Caco-2 (cell line): ENCODE data around the gene PSD4. TPM values are rescaled to one million over a fixed set of nuclear protein-coding genes. Genes with fewer than 3 reads are reported as not detected.

Source experiments
- BruUV-seq: library from RNA; stranded (reverse); fragments of 400-500 nt; replicated peaks from 2 replicates; lab custom pipeline; 2021; lab: Mats Ljungman, UMichigan
- CTCF ChIA-PET: fragments of 300-600 bp; sonication (Branson Sonifier 250); formaldehyde crosslinking; loops from one replicate; lab custom pipeline; 2022; ENCODE audit warnings: antibody characterized with exemption; lab: Charles Lee
- POLR2A ChIA-PET: fragments of 300-600 bp; sonication (Branson Sonifier 250); formaldehyde crosslinking; loops from one replicate; lab custom pipeline; 2022; ENCODE audit warnings: antibody characterized with exemption; lab: Charles Lee
- DNase-seq, 2 experiments: peaks; one replicate each; pipeline versions ENCODE4 v3.0.0 to v3.0.0-alpha.2; 2020 to 2022
- H3K27me3 ChIP-seq: replicated peaks from 2 replicates; pipeline ENCODE4 v1.6.0; 2011; ENCODE audit warnings: low read length; ENCODE audit not compliant: control insufficient read depth, insufficient read depth
- H3K36me3 ChIP-seq: 2 replicates; pipeline ENCODE4 v1.5.1; 2011; ENCODE audit warnings: low read length; ENCODE audit not compliant: control insufficient read depth, insufficient read depth
- H3K4me1 ChIP-seq: fragments of 250-450 bp; sonication (Bioruptor Pico); 2 replicates; pipeline ENCODE4 v1.5.1; 2020; ENCODE audit warnings: mild to moderate bottlenecking
- H3K4me3 ChIP-seq: 2 replicates; pipeline ENCODE4 v1.5.1; 2011; ENCODE audit warnings: low read depth, mild to moderate bottlenecking, control low read depth, low read length
- H3K9me3 ChIP-seq: fragments of 250-450 bp; sonication (Bioruptor Pico); 2 replicates; pipeline ENCODE4 v1.5.1; 2020; ENCODE audit warnings: mild to moderate bottlenecking, moderate library complexity
- H3K27ac Mint-ChIP-seq: one replicate; pipeline ENCODE4 v1.8.0; 2022; ENCODE audit warnings: mixed read lengths; ENCODE audit not compliant: unreplicated experiment
- H3K27me3 Mint-ChIP-seq: one replicate; pipeline ENCODE4 v1.8.0; 2022; ENCODE audit warnings: mixed read lengths; ENCODE audit not compliant: insufficient read depth, unreplicated experiment
- H3K36me3 Mint-ChIP-seq: one replicate; pipeline ENCODE4 v1.8.0; 2022; ENCODE audit warnings: mild to moderate bottlenecking, mixed read lengths; ENCODE audit not compliant: insufficient read depth, unreplicated experiment
- H3K4me1 Mint-ChIP-seq: one replicate; pipeline ENCODE4 v1.8.0; 2022; ENCODE audit warnings: low read depth, mixed read lengths; ENCODE audit not compliant: unreplicated experiment
- H3K4me3 Mint-ChIP-seq: one replicate; pipeline ENCODE4 v1.8.0; 2022; ENCODE audit warnings: mild to moderate bottlenecking, moderate library complexity, mixed read lengths; ENCODE audit not compliant: unreplicated experiment
- H3K9me3 Mint-ChIP-seq: one replicate; pipeline ENCODE4 v1.8.0; 2022; ENCODE audit warnings: mixed read lengths; ENCODE audit not compliant: unreplicated experiment
- CTCF ChIP-seq, 2 experiments: fragments of 200-600 bp in 1 of 2; IDR thresholded peaks; 1 replicate in 1 of 2; 2 replicates in 1 of 2; pipeline versions ENCODE4 v1.5.1 to v1.8.0; 2011 to 2022; ENCODE audit warnings: antibody characterized with exemption in 1 of 2, control low read depth in 1 of 2, inconsistent platforms in 1 of 2, low read depth in 1 of 2, low read length in 1 of 2, mild to moderate bottlenecking in 1 of 2, moderate library complexity in 1 of 2; ENCODE audit not compliant: insufficient read depth in 1 of 2, severe bottlenecking in 1 of 2, unreplicated experiment in 1 of 2
- intact Hi-C: fragments of 100-400 bp; cut with micrococcal nuclease; formaldehyde crosslinking; loops from one replicate; pipeline ENCODE4 v1.10.0; 2022; ENCODE audit not compliant: unreplicated experiment
- total RNA-seq: library from RNA; stranded (reverse); gene quantifications from 2 replicates; pipeline ENCODE4 v1.2.3, GENCODE V29; 2022

Gene PSD4
- total RNA-seq, 1 experiment from 2014 or later = 18.7 TPM

- H3K4me3 Mint-ChIP-seq = no peak overlapping the region
- no peak overlapping the region for H3K4me3 ChIP-seq
- H3K36me3 Mint-ChIP-seq = no peaks in the 10 kb centered on the region
- H3K27ac Mint-ChIP-seq = no peak overlapping the region
- H3K4me1 Mint-ChIP-seq = peaks cover 12% of the 10 kb centered on the region
- no TSS peak for BruUV-seq
- H3K9me3 Mint-ChIP-seq = no peaks in the 10 kb centered on the region
- DNase-seq = no peak
- intact Hi-C loops = loop anchor here (5.0 kb wide), 1 partner anchor 112 kb away; no protein-coding TSS in a partner anchor
- no peak for TF ChIP-seq CTCF (IDR thresholded peaks at IDR 0.05; ENCODE audit: insufficient read depth in 1 of 2, low read depth in 1 of 2, low read length in 1 of 2, severe bottlenecking in 1 of 2, unreplicated experiment in 1 of 2)
- H3K9me3 ChIP-seq = no peaks in the 10 kb centered on the region
- H3K27me3 Mint-ChIP-seq = no peaks in the 10 kb centered on the region
- H3K36me3 ChIP-seq = no peaks in the 10 kb centered on the region
- ChIA-PET POLR2A (no interaction called here), CTCF (interaction anchor here (0.6 to 1.3 kb wide), 4 partner anchors 62 to 235 kb away, joined by 3 to 4 read pairs (median 3); no protein-coding TSS in a partner anchor)
- H3K4me1 ChIP-seq = peaks cover 12% of the 10 kb centered on the region
- H3K27me3 ChIP-seq = no peaks in the 10 kb centered on the region
Observed at GRCh38 chr2:113135317-113135716, 38.5 kb upstream of the PSD4 start.

GRCh38 chr2:113136828-113137775 is 36.7 kb upstream of the PSD4 start:
- H3K36me3 Mint-ChIP-seq = no peaks in the 10 kb centered on the region
- TF ChIP-seq CTCF (IDR thresholded peaks at IDR 0.05; ENCODE audit: insufficient read depth in 1 of 2, low read depth in 1 of 2, low read length in 1 of 2, severe bottlenecking in 1 of 2, unreplicated experiment in 1 of 2) = peak; percentile 71 to 73
- H3K27me3 Mint-ChIP-seq = no peaks in the 10 kb centered on the region
- intact Hi-C loops = loop anchor here (1.0 to 5.0 kb wide), 6 partner anchors 43 to 253 kb away; no protein-coding TSS in a partner anchor
- ChIA-PET CTCF (interaction anchor here (0.6 to 2.9 kb wide), 11 partner anchors 16 to 253 kb away, joined by 3 to 34 read pairs (median 4); partner anchors contain the start of gene PSD4), POLR2A (no interaction called here)
- Histone ChIP-seq H3K36me3 (no peaks in the 10 kb centered on the region), H3K4me3 (no peak overlapping the region), H3K4me1 (peaks cover 12% of the 10 kb centered on the region), H3K9me3 (no peaks in the 10 kb centered on the region), H3K27me3 (no peaks in the 10 kb centered on the region)
- BruUV-seq = no TSS peak
- no peak overlapping the region for H3K4me3 Mint-ChIP-seq
- peak in 1 of 2 experiments; percentile 65 for DNase-seq
- no peaks in the 10 kb centered on the region for H3K9me3 Mint-ChIP-seq
- no peak overlapping the region for H3K27ac Mint-ChIP-seq
- H3K4me1 Mint-ChIP-seq = peaks cover 12% of the 10 kb centered on the region

GRCh38 chr2:113137827-113138226 is 35.9 kb upstream of the PSD4 start:
- TF ChIP-seq CTCF (IDR thresholded peaks at IDR 0.05; ENCODE audit: insufficient read depth in 1 of 2, low read depth in 1 of 2, low read length in 1 of 2, severe bottlenecking in 1 of 2, unreplicated experiment in 1 of 2) = no peak
- no peaks in the 10 kb centered on the region for H3K36me3 ChIP-seq
- no peaks in the 10 kb centered on the region for H3K9me3 ChIP-seq
- Mint-ChIP-seq H3K4me3 (no peak overlapping the region), H3K9me3 (no peaks in the 10 kb centered on the region), H3K27me3 (no peaks in the 10 kb centered on the region), H3K27ac (no peak overlapping the region), H3K36me3 (no peaks in the 10 kb centered on the region), H3K4me1 (peaks cover 12% of the 10 kb centered on the region)
- ChIA-PET POLR2A (interaction anchor here (0.7 to 0.8 kb wide), 2 partner anchors 21 to 61 kb away, joined by 3 to 8 read pairs; no protein-coding TSS in a partner anchor), CTCF (interaction anchor here (0.6 to 2.9 kb wide), 32 partner anchors 11 to 270 kb away, joined by 3 to 78 read pairs (median 5); partner anchors contain the start of gene IL1RN)
- intact Hi-C loops = loop anchor here (1.0 to 5.0 kb wide), 6 partner anchors 42 to 252 kb away; no protein-coding TSS in a partner anchor
- peaks cover 12% of the 10 kb centered on the region for H3K4me1 ChIP-seq
- H3K4me3 ChIP-seq = no peak overlapping the region
- no peaks in the 10 kb centered on the region for H3K27me3 ChIP-seq
- DNase-seq = no peak
- no TSS peak for BruUV-seq
